Uterus (tissue), 2 donors: Measurements from ENCODE around the gene EIF4B.

ENCODE experiments used
- CTCF ChIP-seq, 4 experiments: fragments of 200-600 bp in 2 of 4; fragments of 450-650 bp in 2 of 4; sonication (generic) in 2 of 4; IDR thresholded peaks; one replicate each; pipeline ENCODE4 v1.5.1; 2016 to 2019; ENCODE audit warnings: antibody characterized with exemption in 4 of 4, mild to moderate bottlenecking in 2 of 4, moderate library complexity in 1 of 4
- POLR2A ChIP-seq, 2 donors: fragments of 450-650 bp; IDR thresholded peaks; one replicate each; pipeline ENCODE4 v1.6.1; 2016; ENCODE audit warnings: antibody characterized with exemption in 2 of 2, mild to moderate bottlenecking in 1 of 2, moderate library complexity in 1 of 2

- no peak for TF ChIP-seq POLR2A (IDR thresholded peaks at IDR 0.05)
- TF ChIP-seq CTCF (IDR thresholded peaks at IDR 0.05) = no peak
These were observed 57.7 kb downstream of the EIF4B start for GRCh38 chr12:53063708-53064612.
